ENCODE results near the gene AP1M1.

The AP1M1 gene

DNA sequence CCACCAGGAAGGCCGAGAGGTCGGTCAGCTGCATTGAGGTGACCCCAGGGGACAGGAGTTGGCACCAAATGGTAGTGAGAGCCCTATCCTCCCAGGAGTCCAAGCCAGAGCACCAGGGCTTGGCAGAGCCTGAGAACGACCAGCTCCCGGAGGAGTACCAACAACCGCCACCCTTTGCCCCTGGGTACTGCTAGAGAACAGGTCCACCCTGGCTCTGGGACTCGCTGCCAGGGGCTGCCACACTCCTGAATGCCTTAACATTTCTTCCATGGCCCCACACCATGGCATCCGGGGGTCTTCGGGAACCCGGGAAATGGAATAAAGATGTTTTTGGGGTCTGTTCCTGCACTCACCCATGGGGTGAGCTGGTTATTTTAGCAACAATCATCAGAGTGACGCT lies 40.1 kb upstream of the AP1M1 start:
- H4K20me1 ChIP-seq (ENCODE audit: low read depth, low read length) = no peaks in the 10 kb centered on the region
- no peaks in the 10 kb centered on the region for H3K9me3 ChIP-seq (ENCODE audit: insufficient read depth, low read length)
- no peak overlapping the region for H3K9ac ChIP-seq (ENCODE audit: low read length)
- TF ChIP-seq, protein P1, sequence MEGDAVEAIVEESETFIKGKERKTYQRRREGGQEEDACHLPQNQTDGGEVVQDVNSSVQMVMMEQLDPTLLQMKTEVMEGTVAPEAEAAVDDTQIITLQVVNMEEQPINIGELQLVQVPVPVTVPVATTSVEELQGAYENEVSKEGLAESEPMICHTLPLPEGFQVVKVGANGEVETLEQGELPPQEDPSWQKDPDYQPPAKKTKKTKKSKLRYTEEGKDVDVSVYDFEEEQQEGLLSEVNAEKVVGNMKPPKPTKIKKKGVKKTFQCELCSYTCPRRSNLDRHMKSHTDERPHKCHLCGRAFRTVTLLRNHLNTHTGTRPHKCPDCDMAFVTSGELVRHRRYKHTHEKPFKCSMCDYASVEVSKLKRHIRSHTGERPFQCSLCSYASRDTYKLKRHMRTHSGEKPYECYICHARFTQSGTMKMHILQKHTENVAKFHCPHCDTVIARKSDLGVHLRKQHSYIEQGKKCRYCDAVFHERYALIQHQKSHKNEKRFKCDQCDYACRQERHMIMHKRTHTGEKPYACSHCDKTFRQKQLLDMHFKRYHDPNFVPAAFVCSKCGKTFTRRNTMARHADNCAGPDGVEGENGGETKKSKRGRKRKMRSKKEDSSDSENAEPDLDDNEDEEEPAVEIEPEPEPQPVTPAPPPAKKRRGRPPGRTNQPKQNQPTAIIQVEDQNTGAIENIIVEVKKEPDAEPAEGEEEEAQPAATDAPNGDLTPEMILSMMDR (IDR thresholded peaks at IDR 0.05; ENCODE audit: insufficient read depth, low read length, poor library complexity, severe bottlenecking) = no peak
- no peak for TF ChIP-seq EZH2phosphoT487 (conservative IDR thresholded peaks at IDR 0.05; ENCODE audit: low read length)
- peaks cover 26% of the 10 kb centered on the region for H3K36me3 ChIP-seq (ENCODE audit: low read length)
- H3K27ac ChIP-seq (ENCODE audit: low read depth, low read length) = no peak overlapping the region
- H3K4me3 ChIP-seq (ENCODE audit: insufficient read depth, low read length, poor library complexity, severe bottlenecking) = no peak overlapping the region
- H3K4me2 ChIP-seq (ENCODE audit: low read depth, low read length, poor library complexity, severe bottlenecking) = no peak overlapping the region
- H3F3A ChIP-seq (ENCODE audit: insufficient read depth) = peaks cover 31% of the 10 kb centered on the region
- H3K27me3 ChIP-seq (ENCODE audit: low read length) = no peaks in the 10 kb centered on the region
- H2AFZ ChIP-seq (ENCODE audit: low read depth, low read length, severe bottlenecking) = no peak overlapping the region
- H3K79me2 ChIP-seq (ENCODE audit: insufficient read depth, low read length) = no peaks in the 10 kb centered on the region
- no peaks in the 10 kb centered on the region for H3K9me2 ChIP-seq (replicated peaks; ENCODE audit: insufficient read depth, low read length)

DNA sequence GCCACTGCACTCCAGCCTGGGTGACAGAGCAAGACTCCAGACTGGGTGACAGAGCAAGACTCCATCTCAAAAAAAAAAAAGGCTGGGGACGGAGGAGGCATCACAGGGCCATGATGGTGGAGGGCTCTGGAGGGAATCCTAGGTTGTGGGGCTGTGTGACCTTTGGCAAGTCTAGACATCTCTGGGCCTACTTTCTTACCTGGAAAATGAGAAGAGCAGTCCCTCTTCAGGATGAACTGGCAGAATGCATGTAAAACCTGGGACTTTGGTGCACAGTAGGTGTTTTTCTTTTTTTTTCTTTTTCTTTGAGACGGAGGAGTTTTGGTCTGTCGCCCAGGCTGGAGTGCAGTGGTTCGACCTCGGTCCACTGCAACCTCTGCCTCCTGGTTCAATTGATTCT lies 38.1 kb upstream of the AP1M1 start:
- no peaks in the 10 kb centered on the region for H3K27me3 ChIP-seq (ENCODE audit: low read length)
- H3K79me2 ChIP-seq (ENCODE audit: insufficient read depth, low read length) = no peaks in the 10 kb centered on the region
- H3K9me3 ChIP-seq (ENCODE audit: insufficient read depth, low read length) = no peaks in the 10 kb centered on the region
- no peak for TF ChIP-seq EZH2phosphoT487 (conservative IDR thresholded peaks at IDR 0.05; ENCODE audit: low read length)
- TF ChIP-seq, protein P1 (IDR thresholded peaks at IDR 0.05; ENCODE audit: insufficient read depth, low read length, poor library complexity, severe bottlenecking) = no peak
- H4K20me1 ChIP-seq (ENCODE audit: low read depth, low read length) = no peaks in the 10 kb centered on the region
- no peaks in the 10 kb centered on the region for H3K9me2 ChIP-seq (replicated peaks; ENCODE audit: insufficient read depth, low read length)
- no peak overlapping the region for H3K4me2 ChIP-seq (ENCODE audit: low read depth, low read length, poor library complexity, severe bottlenecking)
- H3K27ac ChIP-seq (ENCODE audit: low read depth, low read length) = no peak overlapping the region
- H3K4me3 ChIP-seq (ENCODE audit: insufficient read depth, low read length, poor library complexity, severe bottlenecking) = no peak overlapping the region
- peaks cover 31% of the 10 kb centered on the region for H3F3A ChIP-seq (ENCODE audit: insufficient read depth)
- no peak overlapping the region for H2AFZ ChIP-seq (ENCODE audit: low read depth, low read length, severe bottlenecking)
- H3K36me3 ChIP-seq (ENCODE audit: low read length) = peaks cover 15% of the 10 kb centered on the region; the same call in 1 of the 2 replicates
- no peak overlapping the region for H3K9ac ChIP-seq (ENCODE audit: low read length)

DNA sequence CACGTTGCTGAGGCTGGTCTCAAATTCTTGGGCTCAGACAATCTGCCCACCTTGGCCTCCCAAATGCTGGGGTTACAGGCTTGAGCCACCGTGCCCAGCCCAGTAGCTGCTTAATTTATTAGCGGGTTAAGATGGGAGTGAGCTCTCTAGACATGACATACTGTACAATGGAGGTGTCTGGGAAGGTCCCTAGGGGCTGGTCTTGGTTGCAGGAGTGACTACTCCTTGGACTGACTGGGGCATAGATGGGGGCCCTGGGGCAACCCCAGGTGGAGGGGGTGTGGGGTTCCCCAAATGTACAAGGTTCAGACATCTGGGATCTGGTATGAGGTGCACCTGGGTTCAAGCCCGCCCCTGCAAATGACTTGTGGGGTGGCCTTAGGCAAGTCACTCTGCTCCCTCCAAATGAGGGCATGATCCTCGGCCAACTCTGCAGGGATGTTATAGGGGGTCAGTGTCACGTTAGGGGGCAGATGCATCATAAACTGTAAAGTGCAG lies 37.2 kb upstream of the AP1M1 start:
- Histone ChIP-seq H4K20me1 (ENCODE audit: low read depth, low read length) (no peaks in the 10 kb centered on the region), H2AFZ (ENCODE audit: low read depth, low read length, severe bottlenecking) (no peak overlapping the region), H3K4me3 (ENCODE audit: insufficient read depth, low read length, poor library complexity, severe bottlenecking) (no peak overlapping the region), H3K4me2 (ENCODE audit: low read depth, low read length, poor library complexity, severe bottlenecking) (no peak overlapping the region), H3K27ac (ENCODE audit: low read depth, low read length) (no peak overlapping the region), H3K9ac (ENCODE audit: low read length) (no peak overlapping the region), H3K9me2 (replicated peaks; ENCODE audit: insufficient read depth, low read length) (no peaks in the 10 kb centered on the region), H3K27me3 (ENCODE audit: low read length) (no peaks in the 10 kb centered on the region), H3F3A (ENCODE audit: insufficient read depth) (peaks cover 24% of the 10 kb centered on the region), H3K9me3 (ENCODE audit: insufficient read depth, low read length) (no peaks in the 10 kb centered on the region), H3K79me2 (ENCODE audit: insufficient read depth, low read length) (no peaks in the 10 kb centered on the region), H3K36me3 (ENCODE audit: low read length) (peaks cover 9% of the 10 kb centered on the region; the same call in 1 of the 2 replicates)
- TF ChIP-seq, protein P1 (IDR thresholded peaks at IDR 0.05; ENCODE audit: insufficient read depth, low read length, poor library complexity, severe bottlenecking) = no peak
- no peak for TF ChIP-seq EZH2phosphoT487 (conservative IDR thresholded peaks at IDR 0.05; ENCODE audit: low read length)

All from SU-DHL-6 (cell line).